BLaER1 (cell line): ENCODE data around the gene ACSM5.

ENCODE experiments used
- H3K27ac ChIP-seq: shearing (Covaris generic); formaldehyde crosslinking; 2 replicates; pipeline ENCODE4 v1.8.1; 2022
- H3K27me3 ChIP-seq: shearing (Covaris generic); formaldehyde crosslinking; 2 replicates; pipeline ENCODE4 v1.8.1; 2022
- H3K36me3 ChIP-seq: shearing (Covaris generic); formaldehyde crosslinking; 2 replicates; pipeline ENCODE4 v1.8.1; 2022
- H3K4me1 ChIP-seq: shearing (Covaris generic); formaldehyde crosslinking; 2 replicates; pipeline ENCODE4 v1.8.1; 2022
- H3K4me2 ChIP-seq: shearing (Covaris generic); formaldehyde crosslinking; 2 replicates; pipeline ENCODE4 v1.8.1; 2022
- H3K4me3 ChIP-seq: shearing (Covaris generic); formaldehyde crosslinking; 2 replicates; pipeline ENCODE4 v1.8.1; 2022
- H3K9ac ChIP-seq: shearing (Covaris generic); formaldehyde crosslinking; 2 replicates; pipeline ENCODE4 v1.8.1; 2022
- H3K9me3 ChIP-seq: shearing (Covaris generic); formaldehyde crosslinking; 2 replicates; pipeline ENCODE4 v1.8.1; 2022
- H4K20me1 ChIP-seq: shearing (Covaris generic); formaldehyde crosslinking; 2 replicates; pipeline ENCODE4 v1.8.1; 2022
- Cebpa-rat ChIP-seq: shearing (Covaris generic); IDR thresholded peaks from 2 replicates; pipeline ENCODE4 v1.8.1; 2022

Gene ACSM5

DNA sequence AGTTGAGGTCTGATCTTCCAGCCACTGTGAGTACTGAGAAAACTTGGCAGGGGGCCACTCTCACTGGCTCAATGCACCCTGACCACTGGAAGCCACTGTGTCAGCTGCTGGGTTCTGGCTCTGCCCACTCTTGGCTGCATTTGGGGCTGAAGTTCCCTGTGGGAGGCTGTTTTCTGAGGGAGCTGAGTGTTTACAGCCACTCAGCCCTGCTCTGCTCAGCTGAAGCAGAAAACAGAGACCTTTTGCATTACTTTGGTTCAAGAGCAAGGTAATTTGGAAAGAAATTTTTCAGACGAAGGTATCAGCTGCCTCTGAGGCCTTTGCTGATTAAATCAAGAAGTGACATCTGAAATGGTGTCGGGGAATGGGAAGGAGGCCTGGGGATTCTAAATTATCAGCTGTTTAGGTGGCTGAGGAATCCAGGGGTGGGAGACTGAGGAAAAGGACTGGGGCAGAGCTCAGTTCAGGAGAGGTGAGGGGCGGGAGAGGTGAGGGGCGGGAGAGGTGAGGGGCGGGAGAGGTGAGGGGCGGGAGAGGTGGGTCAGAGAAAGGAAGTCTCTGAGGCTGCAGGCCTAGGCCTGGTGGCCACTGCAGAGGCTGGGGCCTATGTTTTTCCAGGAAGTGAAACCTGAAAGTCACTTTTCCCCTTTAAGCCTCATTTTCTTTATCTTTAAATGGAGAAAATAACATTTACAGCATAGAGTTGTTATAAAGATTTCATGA, at the start of gene ACSM5:
ACSM5 (plus strand) TSS at position 137 of the 723 bp plus-strand sequence. CDS start 1,951 bp downstream, outside the sequence.
- no peak for TF ChIP-seq Cebpa-rat
- H4K20me1 ChIP-seq = no peaks in the 10 kb centered on the region
- no peak within 1 kb of the TSS for H3K9ac ChIP-seq
- H3K27me3 ChIP-seq = no peaks in the 10 kb centered on the region
- H3K4me1 ChIP-seq = no peaks in the 10 kb centered on the region
- no peak within 1 kb of the TSS for H3K4me3 ChIP-seq
- H3K27ac ChIP-seq = no peak within 1 kb of the TSS
- H3K4me2 ChIP-seq = no peak within 1 kb of the TSS
- H3K9me3 ChIP-seq = no peaks in the 10 kb centered on the region
- H3K36me3 ChIP-seq = no peaks in the 10 kb centered on the region

- H4K20me1 ChIP-seq = no peaks in the 10 kb centered on the region
- H3K4me2 ChIP-seq = no peak overlapping the region
- no peak for TF ChIP-seq Cebpa-rat
Observed at GRCh38 chr16:20359997-20360396, 49.3 kb upstream of the ACSM5 start.

GRCh38 chr16:20363191-20363590, 46.1 kb upstream of the ACSM5 start:
- Histone ChIP-seq H3K4me3 (no peak overlapping the region), H4K20me1 (no peaks in the 10 kb centered on the region), H3K27ac (no peak overlapping the region), H3K4me2 (no peak overlapping the region), H3K9ac (no peak overlapping the region), H3K36me3 (no peaks in the 10 kb centered on the region), H3K27me3 (no peaks in the 10 kb centered on the region), H3K9me3 (no peaks in the 10 kb centered on the region), H3K4me1 (no peaks in the 10 kb centered on the region)
- no peak for TF ChIP-seq Cebpa-rat

More at GRCh38 chr16:20359997-20360396, 49.3 kb upstream of the ACSM5 start:
- Histone ChIP-seq H3K9ac (no peak overlapping the region), H3K4me3 (no peak overlapping the region), H3K27me3 (no peaks in the 10 kb centered on the region), H3K4me1 (no peaks in the 10 kb centered on the region), H3K27ac (no peak overlapping the region), H3K36me3 (no peaks in the 10 kb centered on the region), H3K9me3 (no peaks in the 10 kb centered on the region)

GRCh38 chr16:20364051-20364450, 45.3 kb upstream of the ACSM5 start:
- Histone ChIP-seq H3K4me3 (no peak overlapping the region), H3K27ac (no peak overlapping the region), H3K4me1 (no peaks in the 10 kb centered on the region), H3K9me3 (no peaks in the 10 kb centered on the region), H3K4me2 (no peak overlapping the region), H4K20me1 (no peaks in the 10 kb centered on the region), H3K27me3 (no peaks in the 10 kb centered on the region), H3K9ac (no peak overlapping the region), H3K36me3 (no peaks in the 10 kb centered on the region)
- TF ChIP-seq Cebpa-rat = no peak

GRCh38 chr16:20369452-20370054, 39.8 kb upstream of the ACSM5 start:
- Histone ChIP-seq H4K20me1 (no peaks in the 10 kb centered on the region), H3K27ac (no peak overlapping the region), H3K9ac (no peak overlapping the region), H3K4me3 (no peak overlapping the region), H3K27me3 (no peaks in the 10 kb centered on the region), H3K4me2 (no peak overlapping the region), H3K36me3 (no peaks in the 10 kb centered on the region), H3K4me1 (no peaks in the 10 kb centered on the region), H3K9me3 (no peaks in the 10 kb centered on the region)
- TF ChIP-seq Cebpa-rat = no peak

GRCh38 chr16:20372701-20373100, 36.6 kb upstream of the ACSM5 start:
- no peak overlapping the region for H3K4me2 ChIP-seq
- H3K36me3 ChIP-seq = no peaks in the 10 kb centered on the region
- no peak overlapping the region for H3K27ac ChIP-seq
- no peaks in the 10 kb centered on the region for H3K9me3 ChIP-seq
- TF ChIP-seq Cebpa-rat = no peak
- H3K4me1 ChIP-seq = no peaks in the 10 kb centered on the region
- H3K9ac ChIP-seq = no peak overlapping the region
- no peaks in the 10 kb centered on the region for H4K20me1 ChIP-seq
- H3K27me3 ChIP-seq = no peaks in the 10 kb centered on the region
- no peak overlapping the region for H3K4me3 ChIP-seq

DNA sequence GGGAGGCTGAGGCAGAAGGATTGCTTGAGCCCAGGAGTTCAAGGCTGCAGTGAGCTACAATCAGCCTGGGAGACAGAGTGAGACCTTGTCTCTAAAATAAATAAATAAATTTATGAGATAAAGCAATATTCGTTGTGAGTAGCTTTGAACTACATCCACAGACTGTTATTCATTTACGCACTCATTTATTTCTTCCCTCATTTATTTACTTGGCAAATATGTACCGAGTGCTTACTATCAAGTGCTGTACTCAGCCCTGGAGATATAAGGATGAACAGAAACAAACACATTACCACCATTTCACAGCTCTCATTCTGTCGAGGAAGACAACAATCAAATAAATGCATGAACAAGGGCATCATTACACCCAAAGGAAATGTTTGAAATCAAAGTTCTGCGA, 32.2 kb upstream of the ACSM5 start:
- H3K9ac ChIP-seq = no peak overlapping the region
- no peak overlapping the region for H3K4me2 ChIP-seq
- no peaks in the 10 kb centered on the region for H3K9me3 ChIP-seq
- H3K36me3 ChIP-seq = no peaks in the 10 kb centered on the region
- H3K27me3 ChIP-seq = no peaks in the 10 kb centered on the region
- no peak overlapping the region for H3K4me3 ChIP-seq
- TF ChIP-seq Cebpa-rat = no peak
- H3K27ac ChIP-seq = no peak overlapping the region
- H4K20me1 ChIP-seq = no peaks in the 10 kb centered on the region
- H3K4me1 ChIP-seq = no peaks in the 10 kb centered on the region

- Histone ChIP-seq H3K27ac (no peak overlapping the region), H3K36me3 (no peaks in the 10 kb centered on the region), H3K4me1 (no peaks in the 10 kb centered on the region), H3K9ac (no peak overlapping the region), H3K4me3 (no peak overlapping the region), H4K20me1 (no peaks in the 10 kb centered on the region), H3K4me2 (no peak overlapping the region), H3K27me3 (no peaks in the 10 kb centered on the region), H3K9me3 (no peaks in the 10 kb centered on the region)
- TF ChIP-seq Cebpa-rat = no peak
Observed at GRCh38 chr16:20380782-20381181, 28.6 kb upstream of the ACSM5 start.

DNA sequence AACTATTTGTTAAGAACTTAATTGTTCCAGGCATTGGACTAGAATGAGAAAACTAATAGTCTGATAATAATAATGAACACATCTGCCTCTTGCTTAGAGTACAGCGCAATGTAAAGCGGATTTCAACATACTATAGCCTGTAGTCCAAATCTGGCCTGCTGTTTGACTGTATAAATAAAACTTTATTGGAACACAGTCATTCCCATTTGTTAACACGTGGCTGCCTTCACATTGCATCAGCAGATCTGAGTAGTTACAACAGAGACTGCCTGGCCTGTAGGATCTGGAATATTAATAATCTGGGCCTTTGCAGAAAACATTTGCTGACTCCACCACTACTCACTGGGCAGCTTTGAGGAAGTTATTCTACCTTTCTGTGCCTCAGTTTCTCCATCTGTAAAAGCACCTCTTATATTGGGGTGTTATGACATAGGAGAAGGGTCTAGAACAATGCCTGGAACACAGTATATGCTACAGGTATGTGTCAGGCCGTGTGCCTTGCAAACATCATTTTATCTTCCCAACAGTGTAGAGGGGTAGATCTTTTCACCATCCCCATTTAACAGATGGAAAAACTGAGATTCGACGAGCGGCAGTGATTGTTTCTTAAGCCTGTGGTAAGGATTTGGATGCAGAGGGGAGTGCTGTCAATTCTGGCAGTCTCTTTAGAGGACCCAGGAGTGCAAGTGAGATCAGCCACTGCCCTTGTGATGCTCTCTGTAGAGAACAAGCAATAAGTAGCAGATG, 27.0 kb upstream of the ACSM5 start:
- H3K4me1 ChIP-seq = no peaks in the 10 kb centered on the region
- no peaks in the 10 kb centered on the region for H4K20me1 ChIP-seq
- no peak overlapping the region for H3K4me3 ChIP-seq
- no peaks in the 10 kb centered on the region for H3K9me3 ChIP-seq
- no peak overlapping the region for H3K27ac ChIP-seq
- no peaks in the 10 kb centered on the region for H3K36me3 ChIP-seq
- H3K4me2 ChIP-seq = no peak overlapping the region
- no peaks in the 10 kb centered on the region for H3K27me3 ChIP-seq
- no peak for TF ChIP-seq Cebpa-rat
- H3K9ac ChIP-seq = no peak overlapping the region
